SK-N-SH treated with all-trans-retinoic acid at 6 μM for 48 hours (cell line): ENCODE measurements around the gene CLN6.

Experiments
- ARNTL ChIP-seq: fragments of 450-650 bp; formaldehyde crosslinking; IDR thresholded peaks from 2 replicates; pipeline ENCODE4 v1.5.0; 2020; ENCODE audit warnings: low read depth, mild to moderate bottlenecking, moderate library complexity, borderline replicate concordance
- ESRRG ChIP-seq: fragments of 250-450 bp; sonication (Bioruptor Pico); IDR thresholded peaks from 2 replicates; pipeline ENCODE4 v1.6.1; 2021; ENCODE audit warnings: mild to moderate bottlenecking
- PATZ1 ChIP-seq: fragments of 250-450 bp; sonication (Bioruptor Pico); IDR thresholded peaks from 2 replicates; pipeline ENCODE4 v1.8.0; 2020; ENCODE audit warnings: mild to moderate bottlenecking, moderate library complexity, borderline replicate concordance
- PPARA ChIP-seq: fragments of 250-450 bp; sonication (Bioruptor Pico); IDR thresholded peaks from 2 replicates; pipeline ENCODE4 v1.5.0; 2020; ENCODE audit warnings: mild to moderate bottlenecking, borderline replicate concordance
- RARB ChIP-seq: fragments of 250-450 bp; sonication (Bioruptor Pico); IDR thresholded peaks from 2 replicates; pipeline ENCODE4 v1.8.0; 2021; ENCODE audit warnings: mild to moderate bottlenecking, moderate library complexity
- SNAI2 ChIP-seq: fragments of 250-450 bp; sonication (Bioruptor Pico); IDR thresholded peaks from 2 replicates; pipeline ENCODE4 v1.5.0; 2020; ENCODE audit warnings: mild to moderate bottlenecking, moderate library complexity
- ZFP30 ChIP-seq: fragments of 450-650 bp; formaldehyde crosslinking; IDR thresholded peaks from 2 replicates; pipeline ENCODE4 v1.5.0; 2022; ENCODE audit warnings: mild to moderate bottlenecking, moderate library complexity
- ZNF8 ChIP-seq: fragments of 450-650 bp; formaldehyde crosslinking; IDR thresholded peaks from 2 replicates; pipeline ENCODE4 v1.5.0; 2020; ENCODE audit warnings: mild to moderate bottlenecking, moderate library complexity

DNA sequence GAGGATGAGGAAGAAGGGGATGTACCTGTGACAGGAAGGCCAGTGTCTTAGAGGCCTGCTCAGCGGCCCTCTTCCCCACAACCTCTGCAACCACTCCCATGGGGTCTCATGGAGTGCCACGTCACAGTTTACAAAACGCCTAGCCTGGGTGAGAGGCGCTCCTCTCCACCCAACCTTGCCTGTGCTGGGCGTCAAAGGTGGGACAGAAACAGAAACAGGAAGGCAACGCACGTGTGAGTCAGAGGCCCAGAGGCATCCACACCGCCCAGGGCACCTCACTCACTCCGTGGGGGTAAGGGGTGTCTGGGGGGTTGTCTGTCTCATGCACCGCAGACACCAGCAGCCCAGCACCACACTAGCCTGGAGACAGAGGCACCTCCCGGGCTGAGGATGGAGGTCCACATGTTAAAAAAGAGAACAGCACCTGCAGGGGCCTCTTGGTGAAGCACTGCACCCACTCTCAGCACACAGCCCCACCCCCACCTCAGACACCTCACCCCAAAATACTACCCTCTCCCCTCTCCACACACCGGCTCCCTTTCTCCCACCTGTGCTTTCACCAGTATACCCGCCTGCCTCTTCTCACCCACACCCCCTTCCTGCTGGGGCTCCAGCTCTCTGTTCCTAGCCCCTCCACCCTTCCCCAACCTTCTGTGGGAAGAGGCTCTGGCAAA lies 19.7 kb downstream of the CLN6 start:
- no peak for TF ChIP-seq ARNTL (CRISPR knock-in tag)
- no peak for TF ChIP-seq PATZ1 (CRISPR knock-in tag)
- TF ChIP-seq ZFP30 (CRISPR knock-in tag) = no peak
- TF ChIP-seq ESRRG (CRISPR knock-in tag) = no peak
- no peak for TF ChIP-seq ZNF8 (CRISPR knock-in tag)
- TF ChIP-seq RARB (CRISPR knock-in tag) = no peak
- TF ChIP-seq PPARA (CRISPR knock-in tag) = no peak
- no peak for TF ChIP-seq SNAI2
